Epidermal melanocyte (primary cell): ENCODE data around the gene FBXO36.
"Not testable (repeated sequence)": the region's sequence is repeated elsewhere in the genome, so short reads cannot be mapped to it uniquely, and the experiment has no call there.

Experiments
- DNase-seq: peaks from one replicate; pipeline ENCODE4 v3.0.0; 2011; ENCODE audit warnings: low spot score; ENCODE audit not compliant: insufficient read length

FBXO36 gene

GRCh38 chr2:229922449-229923386, at the start of gene FBXO36:
Gene FBXO36 (plus strand): TSS chr2:229922503. CDS start chr2:229922514, 11 bp downstream.
- DNase-seq, result peak; percentile 46

GRCh38 chr2:229873123-229873581, 49.2 kb upstream of the FBXO36 start:
- DNase-seq, result no peak

GRCh38 chr2:229874647-229875046, 47.7 kb upstream of the FBXO36 start:
- DNase-seq, result no peak

GRCh38 chr2:229875549-229875948, 46.8 kb upstream of the FBXO36 start:
- DNase-seq, result no peak

- no peak for DNase-seq
Measured at GRCh38 chr2:229879191-229879950, 42.9 kb upstream of the FBXO36 start.

- DNase-seq, result no peak
Measured at GRCh38 chr2:229880892-229881586, 41.3 kb upstream of the FBXO36 start.

- no peak for DNase-seq
Measured at GRCh38 chr2:229882583-229882982, 39.7 kb upstream of the FBXO36 start.

- no peak for DNase-seq
Measured at GRCh38 chr2:229884775-229885699, 37.3 kb upstream of the FBXO36 start.

- DNase-seq, result no peak
Measured at GRCh38 chr2:229887441-229887840, 34.9 kb upstream of the FBXO36 start.

GRCh38 chr2:229888031-229888430, 34.3 kb upstream of the FBXO36 start:
- no peak for DNase-seq

- no peak for DNase-seq
Measured at GRCh38 chr2:229889023-229889422, 33.3 kb upstream of the FBXO36 start.

GRCh38 chr2:229896857-229897256, 25.4 kb upstream of the FBXO36 start:
- no peak for DNase-seq

- no peak for DNase-seq
Measured at GRCh38 chr2:229899604-229900003, 22.7 kb upstream of the FBXO36 start.

- no peak for DNase-seq
Measured at GRCh38 chr2:229900012-229900411, 22.3 kb upstream of the FBXO36 start.

GRCh38 chr2:229900514-229900913, 21.8 kb upstream of the FBXO36 start:
- DNase-seq, result not testable (repeated sequence)

GRCh38 chr2:229901819-229902218, 20.5 kb upstream of the FBXO36 start:
- peak; percentile 49 for DNase-seq

GRCh38 chr2:229903037-229903436, 19.3 kb upstream of the FBXO36 start:
- no peak for DNase-seq

GRCh38 chr2:229905601-229906000, 16.7 kb upstream of the FBXO36 start:
- DNase-seq, result no peak

GRCh38 chr2:229909090-229909489, 13.2 kb upstream of the FBXO36 start:
- no peak for DNase-seq

- DNase-seq, result no peak
Measured at GRCh38 chr2:229910147-229910831, 12.0 kb upstream of the FBXO36 start.
